EL (cell line): ENCODE data around the gene TXNL4B.
"Not testable (repeated sequence)": the region's sequence is repeated elsewhere in the genome, so short reads cannot be mapped to it uniquely, and the experiment has no call there.

Experiments
- DNase-seq: peaks from one replicate; pipeline ENCODE4 v3.0.0-alpha.2; 2016

Gene TXNL4B

GRCh38 chr16:72072514-72073342, 20.7 kb downstream of the TXNL4B start:
- no peak for DNase-seq

GRCh38 chr16:72068930-72069329, 24.5 kb downstream of the TXNL4B start:
- no peak for DNase-seq

GRCh38 chr16:72066747-72067146, 26.7 kb downstream of the TXNL4B start:
- DNase-seq = peak; percentile 28

- no peak for DNase-seq
Measured at GRCh38 chr16:72064361-72064894, 29.0 kb downstream of the TXNL4B start.

GRCh38 chr16:72061564-72061963, 31.9 kb downstream of the TXNL4B start:
- DNase-seq = no peak

GRCh38 chr16:72060405-72060804, 33.0 kb downstream of the TXNL4B start:
- no peak for DNase-seq

- not testable (repeated sequence) for DNase-seq
Measured at GRCh38 chr16:72059060-72059459, 34.4 kb downstream of the TXNL4B start.

GRCh38 chr16:72057313-72057712, 36.1 kb downstream of the TXNL4B start:
- not testable (repeated sequence) for DNase-seq

- no peak for DNase-seq
Measured at GRCh38 chr16:72055911-72056310, 37.5 kb downstream of the TXNL4B start.

GRCh38 chr16:72054254-72054847, 39.1 kb downstream of the TXNL4B start, which contains the start of gene HP:
TSS of gene HP (plus strand) at chr16:72054505. CDS start at chr16:72054653, 148 bp downstream.
- DNase-seq = not testable (repeated sequence)

- DNase-seq = no peak
Measured at GRCh38 chr16:72051818-72052217, 41.6 kb downstream of the TXNL4B start.

- no peak for DNase-seq
Measured at GRCh38 chr16:72050769-72051464, 42.5 kb downstream of the TXNL4B start.

GRCh38 chr16:72049110-72049509, 44.3 kb downstream of the TXNL4B start:
- DNase-seq = no peak

GRCh38 chr16:72044825-72045359, 48.5 kb downstream of the TXNL4B start:
- DNase-seq = no peak

GRCh38 chr16:72044296-72044695, 49.1 kb downstream of the TXNL4B start:
- DNase-seq = no peak

- DNase-seq = no peak
Measured at GRCh38 chr16:72043539-72043938, 49.9 kb downstream of the TXNL4B start.

GRCh38 chr16:72043058-72043457, 50.4 kb downstream of the TXNL4B start:
- no peak for DNase-seq

- no peak for DNase-seq
Measured at GRCh38 chr16:72042157-72042660, 51.2 kb downstream of the TXNL4B start.

GRCh38 chr16:72036098-72036497, 57.3 kb downstream of the TXNL4B start:
- DNase-seq = no peak
